GM23338 (cell line): ENCODE measurements around the gene KLF1. TPM values are rescaled to one million over a fixed set of nuclear protein-coding genes. Genes with fewer than 3 reads are reported as not detected.
A peak's percentile ranks its signal among the peaks of the same experiment; 100 is the strongest.

Experiments used
- ATAC-seq: fragments of 200-7000 bp; cut with Tn5 transposase; 3 replicates; pipeline ENCODE4 v1.9.1; 2020
- DNase-seq: peaks from one replicate; pipeline ENCODE4 v3.0.0-alpha.2; 2015; ENCODE audit warnings: low spot score
- H2AFZ ChIP-seq: fragments of 200-600 bp; sonication (generic); 2 replicates; pipeline ENCODE4 v1.8.0; 2016; ENCODE audit warnings: antibody characterized with exemption, mild to moderate bottlenecking, moderate library complexity
- H3F3A ChIP-seq: fragments of 200-600 bp; sonication (generic); replicated peaks from 2 replicates; pipeline ENCODE4 v1.8.0; 2017; ENCODE audit warnings: antibody characterized with exemption, mixed run types, low read depth
- H3K27ac ChIP-seq: fragments of 200-600 bp; sonication (generic); 2 replicates; pipeline ENCODE4 v1.6.1; 2016; ENCODE audit warnings: low read depth
- H3K27me3 ChIP-seq: fragments of 200-600 bp; sonication (generic); 2 replicates; pipeline ENCODE4 v1.8.0; 2016; ENCODE audit warnings: mild to moderate bottlenecking, mixed run types, moderate library complexity; ENCODE audit not compliant: insufficient read depth
- H3K36me3 ChIP-seq: fragments of 200-600 bp; sonication (generic); 2 replicates; pipeline ENCODE4 v1.8.0; 2016; ENCODE audit warnings: mild to moderate bottlenecking; ENCODE audit not compliant: insufficient read depth
- H3K4me1 ChIP-seq: fragments of 200-600 bp; sonication (generic); 2 replicates; pipeline ENCODE4 v1.8.0; 2016; ENCODE audit warnings: mild to moderate bottlenecking, moderate library complexity; ENCODE audit not compliant: insufficient read depth
- H3K4me2 ChIP-seq: fragments of 200-600 bp; sonication (generic); 2 replicates; pipeline ENCODE4 v1.7.1; 2017; ENCODE audit warnings: mixed run types
- H3K4me3 ChIP-seq: fragments of 200-600 bp; sonication (generic); 2 replicates; pipeline ENCODE4 v1.6.1; 2016; ENCODE audit warnings: mixed run types
- H3K79me2 ChIP-seq: fragments of 200-600 bp; sonication (generic); replicated peaks from 2 replicates; pipeline ENCODE4 v1.8.0; 2017; ENCODE audit warnings: mild to moderate bottlenecking; ENCODE audit not compliant: insufficient read depth
- H3K9me2 ChIP-seq: fragments of 200-600 bp; sonication (generic); 2 replicates; pipeline ENCODE4 v1.8.0; 2017; ENCODE audit not compliant: insufficient read depth
- H4K20me1 ChIP-seq: fragments of 200-600 bp; sonication (generic); replicated peaks from 2 replicates; pipeline ENCODE4 v1.8.0; 2017; ENCODE audit warnings: mild to moderate bottlenecking; ENCODE audit not compliant: insufficient read depth
- H3K27ac Mint-ChIP-seq: 2 replicates; pipeline ENCODE4 v1.8.0; 2020; ENCODE audit warnings: inconsistent platforms, mild to moderate bottlenecking, moderate library complexity, mixed read lengths
- H3K27me3 Mint-ChIP-seq: 3 replicates; pipeline ENCODE4 v1.8.0; 2022; ENCODE audit warnings: low read depth, mild to moderate bottlenecking, moderate library complexity, mixed read lengths, inconsistent platforms; ENCODE audit not compliant: insufficient read depth, poor library complexity
- H3K36me3 Mint-ChIP-seq: 3 replicates; pipeline ENCODE4 v1.8.0; 2021; ENCODE audit warnings: low read depth, mild to moderate bottlenecking, inconsistent platforms, moderate library complexity, mixed read lengths
- H3K4me1 Mint-ChIP-seq: 3 replicates; pipeline ENCODE4 v1.8.0; 2020; ENCODE audit warnings: mild to moderate bottlenecking, inconsistent platforms, mixed read lengths
- H3K4me3 Mint-ChIP-seq: 3 replicates; pipeline ENCODE4 v1.8.0; 2021; ENCODE audit warnings: moderate library complexity, mild to moderate bottlenecking, inconsistent platforms, mixed read lengths
- H3K9me3 Mint-ChIP-seq: 3 replicates; pipeline ENCODE4 v1.8.0; 2020; ENCODE audit warnings: moderate library complexity, mild to moderate bottlenecking, inconsistent platforms, mixed read lengths
- ETS1 ChIP-seq: IDR thresholded peaks from 2 replicates; pipeline ENCODE4 v1.6.1; 2016; ENCODE audit warnings: antibody characterized with exemption
- POLR2AphosphoS5 ChIP-seq: IDR thresholded peaks from 2 replicates; pipeline ENCODE4 v1.6.1; 2016; ENCODE audit warnings: antibody characterized with exemption, low read depth
- ZNF462 ChIP-seq: fragments of 250-450 bp; sonication (Bioruptor Pico); IDR thresholded peaks from 2 replicates; pipeline ENCODE4 v1.5.0; 2020; ENCODE audit warnings: mild to moderate bottlenecking, moderate library complexity
- polyA plus RNA-seq: library from polyadenylated mRNA; unstranded; fragments of >200 nt; fragmentation: Nextera tagmentation; extraction: Ambion mirVana; gene quantifications from 2 replicates; pipeline ENCODE4 v1.2.1, GENCODE V29; 2016
- total RNA-seq: library from RNA; depleted of rRNA; stranded (reverse); fragments of >200 nt; shearing (Covaris generic); gene quantifications from 2 replicates; pipeline ENCODE4 v1.2.3, GENCODE V29; 2014

Gene KLF1
- total and polyA plus RNA-seq, 2 experiments from 2014 or later, result 0.74 to 1.1 TPM

GRCh38 chr19:12834976-12835757 lies 51.8 kb downstream of the KLF1 start:
- Mint-ChIP-seq H3K27ac (no peak overlapping the region), H3K4me3 (peak overlapping the region; percentile 75), H3K27me3 (peaks cover 34% of the 10 kb centered on the region), H3K9me3 (no peaks in the 10 kb centered on the region), H3K4me1 (peaks cover 39% of the 10 kb centered on the region), H3K36me3 (no peaks in the 10 kb centered on the region; the same call in 2 of the 3 replicates)
- peak overlapping the region; percentile 63; the same call in 1 of the 2 replicates for H2AFZ ChIP-seq
- no peak for TF ChIP-seq POLR2AphosphoS5
- TF ChIP-seq ETS1, result no peak
- TF ChIP-seq ZNF462, result no peak
- no peak overlapping the region for H3K27ac ChIP-seq
- H4K20me1 ChIP-seq, result peaks cover 11% of the 10 kb centered on the region; the same call in 1 of the 2 replicates
- H3K36me3 ChIP-seq, result no peaks in the 10 kb centered on the region
- ATAC-seq (peak; percentile 17), DNase-seq (peak; percentile 90)
- H3K9me2 ChIP-seq, result no peaks in the 10 kb centered on the region
- peaks cover 3% of the 10 kb centered on the region; the same call in 1 of the 2 replicates for H3K79me2 ChIP-seq
- peak overlapping the region; percentile 77 for H3K4me3 ChIP-seq
- H3K4me2 ChIP-seq, result peak overlapping the region; percentile 90
- peaks cover 14% of the 10 kb centered on the region for H3K27me3 ChIP-seq
- H3F3A ChIP-seq, result peaks cover 55% of the 10 kb centered on the region
- peaks cover 37% of the 10 kb centered on the region for H3K4me1 ChIP-seq
